HuH-7.5 (cell line): Measurements from ENCODE around the gene TIPARP.

Experiments
- DNase-seq: peaks from one replicate; pipeline ENCODE4 v3.0.0; 2011; ENCODE audit warnings: low spot score

Gene TIPARP

GRCh38 chr3:156674046-156674910 lies at the start of gene TIPARP:
Gene TIPARP (plus strand): TSS chr3:156674590. CDS start chr3:156677698, 3,108 bp downstream.
- DNase-seq, result peak; percentile 82

- no peak for DNase-seq
Observed at GRCh38 chr3:156626104-156626503, 48.3 kb upstream of the TIPARP start.

- DNase-seq, result no peak
Observed at GRCh38 chr3:156627946-156628569, 46.3 kb upstream of the TIPARP start.

GRCh38 chr3:156628836-156629618 lies 45.4 kb upstream of the TIPARP start:
- DNase-seq, result no peak

- no peak for DNase-seq
Observed at GRCh38 chr3:156630081-156630772, 44.2 kb upstream of the TIPARP start.

GRCh38 chr3:156630773-156631093 lies 43.7 kb upstream of the TIPARP start:
- DNase-seq, result no peak

- DNase-seq, result no peak
Observed at GRCh38 chr3:156631323-156631722, 43.1 kb upstream of the TIPARP start.

- no peak for DNase-seq
Observed at GRCh38 chr3:156632601-156633000, 41.8 kb upstream of the TIPARP start.

- no peak for DNase-seq
Observed at GRCh38 chr3:156633335-156633734, 41.1 kb upstream of the TIPARP start.

GRCh38 chr3:156635034-156635433 lies 39.4 kb upstream of the TIPARP start:
- no peak for DNase-seq

GRCh38 chr3:156635973-156636372 lies 38.4 kb upstream of the TIPARP start:
- DNase-seq, result no peak

GRCh38 chr3:156637480-156638022 lies 36.8 kb upstream of the TIPARP start:
- DNase-seq, result no peak

- no peak for DNase-seq
Observed at GRCh38 chr3:156638271-156638670, 36.1 kb upstream of the TIPARP start.

- no peak for DNase-seq
Observed at GRCh38 chr3:156639414-156640023, 34.9 kb upstream of the TIPARP start.

GRCh38 chr3:156641618-156641975 lies 32.8 kb upstream of the TIPARP start:
- no peak for DNase-seq

GRCh38 chr3:156642750-156643728 lies 31.4 kb upstream of the TIPARP start:
- no peak for DNase-seq

- no peak for DNase-seq
Observed at GRCh38 chr3:156643729-156644389, 30.5 kb upstream of the TIPARP start.

- no peak for DNase-seq
Observed at GRCh38 chr3:156644958-156645357, 29.4 kb upstream of the TIPARP start.

- DNase-seq, result no peak
Observed at GRCh38 chr3:156646958-156647357, 27.4 kb upstream of the TIPARP start.

GRCh38 chr3:156648086-156648485 lies 26.3 kb upstream of the TIPARP start:
- DNase-seq, result no peak
